Keratinocyte (primary cell): ENCODE data around the gene FOXO1.

ENCODE experiments used
- EZH2 ChIP-seq: IDR thresholded peaks from one replicate; pipeline ENCODE4 v1.6.1; 2012; ENCODE audit warnings: inconsistent platforms, mild to moderate bottlenecking, low read length, moderate library complexity
- TF ChIP-seq, protein P1 (sequence below), 3 experiments: IDR thresholded peaks in 1 of 3; conservative IDR thresholded peaks in 1 of 3; optimal IDR thresholded peaks in 1 of 3; 2 replicates in 2 of 3; 3 replicates in 1 of 3; pipeline versions ENCODE3 to v1.5.1; 2011; ENCODE audit warnings: low read length in 3 of 3, mild to moderate bottlenecking in 3 of 3, moderate library complexity in 2 of 3, control low read depth in 1 of 3, inconsistent platforms in 1 of 3; ENCODE audit not compliant: insufficient read depth in 2 of 3; ENCODE audit errors: extremely low read depth in 1 of 3

GRCh38 chr13:40528881-40529280, 137.6 kb downstream of the FOXO1 start:
- TF ChIP-seq, protein P1, sequence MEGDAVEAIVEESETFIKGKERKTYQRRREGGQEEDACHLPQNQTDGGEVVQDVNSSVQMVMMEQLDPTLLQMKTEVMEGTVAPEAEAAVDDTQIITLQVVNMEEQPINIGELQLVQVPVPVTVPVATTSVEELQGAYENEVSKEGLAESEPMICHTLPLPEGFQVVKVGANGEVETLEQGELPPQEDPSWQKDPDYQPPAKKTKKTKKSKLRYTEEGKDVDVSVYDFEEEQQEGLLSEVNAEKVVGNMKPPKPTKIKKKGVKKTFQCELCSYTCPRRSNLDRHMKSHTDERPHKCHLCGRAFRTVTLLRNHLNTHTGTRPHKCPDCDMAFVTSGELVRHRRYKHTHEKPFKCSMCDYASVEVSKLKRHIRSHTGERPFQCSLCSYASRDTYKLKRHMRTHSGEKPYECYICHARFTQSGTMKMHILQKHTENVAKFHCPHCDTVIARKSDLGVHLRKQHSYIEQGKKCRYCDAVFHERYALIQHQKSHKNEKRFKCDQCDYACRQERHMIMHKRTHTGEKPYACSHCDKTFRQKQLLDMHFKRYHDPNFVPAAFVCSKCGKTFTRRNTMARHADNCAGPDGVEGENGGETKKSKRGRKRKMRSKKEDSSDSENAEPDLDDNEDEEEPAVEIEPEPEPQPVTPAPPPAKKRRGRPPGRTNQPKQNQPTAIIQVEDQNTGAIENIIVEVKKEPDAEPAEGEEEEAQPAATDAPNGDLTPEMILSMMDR (optimal IDR thresholded peaks at IDR 0.05 in 1 of 3, IDR thresholded peaks at IDR 0.05 in 1 of 3, conservative IDR thresholded peaks at IDR 0.05 in 1 of 3; ENCODE audit: extremely low read depth in 1 of 3, insufficient read depth in 2 of 3, low read length in 3 of 3), result no peak
- TF ChIP-seq EZH2, result no peak
